KOPT-K1 (cell line): ENCODE data around the gene PLA2G2C.
"Not testable (repeated sequence)": the region's sequence is repeated elsewhere in the genome, so short reads cannot be mapped to it uniquely, and the experiment has no call there.

Experiments used
- H3K27ac ChIP-seq: fragments of 200-600 bp; sonication (generic); 2 replicates; pipeline ENCODE4 v1.5.1; 2016; ENCODE audit warnings: antibody characterized with exemption, mild to moderate bottlenecking, low read depth, low read length; ENCODE audit not compliant: poor library complexity, severe bottlenecking
- H3K36me3 ChIP-seq: fragments of 200-600 bp; sonication (generic); 2 replicates; pipeline ENCODE4 v1.5.1; 2017; ENCODE audit warnings: antibody characterized with exemption, mild to moderate bottlenecking, low read length, moderate library complexity; ENCODE audit not compliant: insufficient read depth
- H3K9me3 ChIP-seq: fragments of 200-600 bp; sonication (generic); 2 replicates; pipeline ENCODE4 v1.5.1; 2017; ENCODE audit warnings: antibody characterized with exemption, low read length, mild to moderate bottlenecking; ENCODE audit not compliant: insufficient read depth, poor library complexity, severe bottlenecking

The PLA2G2C gene

DNA sequence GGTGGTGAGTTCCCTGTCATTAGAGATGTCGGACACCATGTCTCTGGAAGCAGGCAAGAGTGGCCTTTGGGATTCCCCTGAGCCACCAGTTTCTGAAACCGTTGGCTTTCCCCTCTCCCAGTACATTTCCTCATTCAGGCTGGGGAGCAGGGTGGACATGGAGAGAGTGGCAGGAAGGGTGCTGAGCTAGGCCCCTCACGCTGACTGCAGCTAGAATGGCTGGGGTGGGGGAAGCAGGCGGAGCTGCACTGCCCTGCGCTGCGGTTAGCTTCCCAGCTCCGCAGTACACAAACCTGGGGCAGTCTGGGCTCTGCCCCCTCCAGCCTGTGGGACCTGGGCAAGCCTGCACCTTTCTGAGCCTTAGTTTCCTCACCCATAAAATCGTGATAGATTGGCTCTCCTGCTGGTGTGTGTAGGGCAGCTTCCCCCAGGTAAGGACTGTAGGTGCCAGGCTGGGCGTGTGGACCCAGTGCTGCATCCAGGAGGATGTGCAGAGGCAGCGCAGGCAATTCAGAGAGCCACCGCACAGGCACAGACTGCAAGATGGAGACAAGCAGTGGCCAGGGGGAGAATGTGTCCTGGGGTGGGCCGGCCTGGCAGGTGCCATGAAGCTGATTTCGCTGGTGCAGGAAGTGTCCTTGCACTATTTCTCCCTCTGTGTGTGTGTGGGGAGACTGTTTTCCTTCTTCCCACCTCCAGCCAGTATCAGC, 44.2 kb downstream of the PLA2G2C start:
- no peak overlapping the region for H3K27ac ChIP-seq
- no peaks in the 10 kb centered on the region for H3K36me3 ChIP-seq
- H3K9me3 ChIP-seq = no peaks in the 10 kb centered on the region

DNA sequence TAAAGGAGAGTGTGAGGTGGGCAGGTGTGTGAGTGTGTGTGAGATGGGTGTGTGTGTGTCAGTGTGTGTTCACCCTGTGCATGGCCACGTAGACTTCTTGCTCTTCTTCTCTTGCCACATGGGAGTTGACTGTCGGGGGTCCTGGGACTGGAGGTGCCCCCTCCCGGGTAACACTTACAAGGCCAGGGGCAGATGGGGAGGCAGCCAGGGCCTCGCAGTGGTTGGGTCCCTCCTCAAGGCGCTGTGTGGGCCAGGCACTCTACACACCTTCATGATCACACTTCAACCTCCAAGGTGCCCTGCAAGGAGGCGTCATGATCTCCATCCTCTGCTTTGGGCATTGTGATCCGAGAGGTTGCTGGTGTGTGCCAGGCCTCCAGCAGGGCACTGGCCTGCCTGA, 44.9 kb downstream of the PLA2G2C start:
- H3K36me3 ChIP-seq = no peaks in the 10 kb centered on the region
- no peaks in the 10 kb centered on the region for H3K9me3 ChIP-seq
- no peak overlapping the region for H3K27ac ChIP-seq

GRCh38 chr1:20141001-20141400, 45.3 kb downstream of the PLA2G2C start:
- Histone ChIP-seq H3K27ac (no peak overlapping the region), H3K36me3 (no peaks in the 10 kb centered on the region), H3K9me3 (no peaks in the 10 kb centered on the region)

DNA sequence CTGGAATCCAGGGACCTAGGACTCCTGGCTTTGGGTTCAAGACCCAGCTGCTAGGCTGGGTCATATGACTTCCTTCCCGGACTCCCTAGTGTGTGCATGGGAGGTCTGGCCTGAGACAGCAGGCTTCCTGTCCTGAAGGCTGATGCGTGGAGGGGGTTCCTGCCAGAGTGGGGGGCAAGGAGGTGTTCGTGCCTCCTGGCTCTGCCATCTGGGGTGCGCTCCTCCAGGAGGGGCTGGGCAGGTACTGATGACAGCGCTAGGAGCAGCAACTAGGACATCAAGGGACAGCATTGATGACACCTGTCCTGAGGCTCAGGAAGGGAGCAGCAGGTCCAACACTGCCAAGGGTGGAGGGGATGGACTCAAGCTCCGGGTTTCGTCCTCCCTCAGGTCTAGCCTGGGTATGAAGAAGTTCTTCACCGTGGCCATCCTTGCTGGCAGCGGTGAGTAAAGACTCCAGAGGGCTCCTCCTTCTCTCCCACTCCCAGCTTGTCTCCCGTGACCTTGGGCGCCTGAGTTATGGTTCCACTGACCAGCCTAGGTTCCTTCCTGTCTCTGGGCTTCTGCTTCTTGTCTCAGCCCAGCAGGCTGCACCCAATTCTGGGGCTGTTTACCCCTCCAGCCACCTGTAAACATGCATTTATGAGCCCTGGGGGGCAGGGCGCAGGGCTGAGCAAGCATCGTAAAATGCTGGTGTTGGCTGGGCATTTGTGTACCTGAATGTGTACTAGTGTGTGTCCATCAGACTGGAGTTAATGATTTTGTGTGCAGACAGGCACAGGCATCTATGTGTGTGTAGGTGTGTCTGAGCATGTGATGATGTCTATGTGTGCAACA, 46.3 kb downstream of the PLA2G2C start:
- Histone ChIP-seq H3K27ac (no peak overlapping the region), H3K36me3 (no peaks in the 10 kb centered on the region), H3K9me3 (no peaks in the 10 kb centered on the region)

DNA sequence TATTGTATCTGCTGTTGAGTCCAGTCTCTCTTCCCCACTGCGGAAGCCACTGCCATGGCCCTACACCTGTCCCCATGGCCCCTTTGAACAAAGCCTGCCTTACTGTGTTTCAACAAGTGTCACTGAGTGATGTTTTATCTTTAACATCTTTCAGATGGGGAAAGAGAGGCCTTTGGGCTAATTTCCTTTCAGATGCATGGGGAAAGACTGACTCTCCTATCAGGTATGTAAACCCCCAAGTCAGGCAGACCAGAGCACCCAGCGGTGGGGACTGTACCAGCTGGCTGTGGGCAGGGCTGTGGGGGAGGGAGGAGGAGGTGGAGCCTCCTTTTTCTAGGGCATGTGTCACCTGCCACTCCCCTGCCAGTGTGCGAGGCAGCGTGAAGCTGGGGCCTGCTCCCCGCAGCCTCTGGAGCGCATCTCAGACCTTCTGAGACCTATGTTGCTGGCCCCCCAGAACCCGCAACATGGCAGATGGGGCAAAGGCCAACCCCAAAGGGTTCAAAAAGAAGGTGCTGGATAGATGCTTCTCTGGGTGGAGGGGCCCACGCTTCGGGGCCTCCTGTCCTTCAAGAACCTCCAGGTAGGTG, 47.3 kb downstream of the PLA2G2C start, which contains the start of gene PLA2G2F:
PLA2G2F (plus strand) TSS at position 363 of the 590 bp plus-strand sequence; CDS start at position 468, 105 bp downstream.
- Histone ChIP-seq H3K27ac (no peak within 1 kb of the TSS), H3K36me3 (no peaks in the 10 kb centered on the region), H3K9me3 (no peaks in the 10 kb centered on the region)

GRCh38 chr1:20138346-20138745, 48.0 kb downstream of the PLA2G2C start:
- Histone ChIP-seq H3K27ac (no peak overlapping the region), H3K9me3 (no peaks in the 10 kb centered on the region), H3K36me3 (no peaks in the 10 kb centered on the region)

DNA sequence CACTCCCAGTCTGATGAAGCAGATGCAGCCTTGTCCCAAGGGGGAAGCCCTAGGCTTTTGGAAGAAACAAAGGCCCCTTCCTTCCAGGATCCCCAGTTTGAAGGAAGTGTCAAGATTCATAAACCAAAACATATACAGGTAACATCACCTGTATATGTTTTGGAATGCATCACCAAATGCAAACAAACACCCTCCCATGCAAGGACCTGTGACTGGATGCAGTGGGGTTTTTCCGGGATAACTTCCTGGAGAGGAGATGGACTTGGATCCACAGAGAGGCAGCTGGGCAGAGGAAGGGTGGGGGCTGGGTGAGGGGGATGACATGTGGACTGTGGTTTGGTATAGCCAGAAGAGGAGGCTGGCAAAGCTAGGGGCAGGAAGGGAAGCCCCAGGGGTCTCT, 48.7 kb downstream of the PLA2G2C start:
- Histone ChIP-seq H3K27ac (no peak overlapping the region), H3K9me3 (no peaks in the 10 kb centered on the region), H3K36me3 (no peaks in the 10 kb centered on the region)

DNA sequence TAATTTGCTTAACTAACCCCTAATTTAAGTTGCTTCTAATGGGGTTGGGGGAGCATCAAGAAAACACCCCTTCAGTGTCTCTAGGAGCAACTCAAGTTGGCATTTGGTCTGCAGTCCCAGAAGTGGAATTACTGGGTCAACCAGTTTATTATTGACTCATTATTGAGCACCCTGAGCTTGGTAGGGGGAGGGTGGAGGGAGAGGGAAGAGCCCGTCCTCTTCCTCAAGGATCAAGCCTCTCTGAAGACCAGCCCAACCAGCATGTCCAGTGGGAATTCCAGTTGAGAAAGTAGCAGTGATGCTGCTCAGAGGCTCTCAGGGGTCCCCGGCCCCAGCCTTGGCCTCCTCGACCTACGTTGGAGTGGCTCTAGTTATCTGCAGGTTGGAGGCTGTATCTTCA, 49.3 kb downstream of the PLA2G2C start:
- Histone ChIP-seq H3K36me3 (no peaks in the 10 kb centered on the region), H3K9me3 (no peaks in the 10 kb centered on the region), H3K27ac (no peak overlapping the region)

- no peaks in the 10 kb centered on the region for H3K36me3 ChIP-seq
- H3K27ac ChIP-seq = no peak overlapping the region
- no peaks in the 10 kb centered on the region for H3K9me3 ChIP-seq
These were observed 50.1 kb downstream of the PLA2G2C start for GRCh38 chr1:20136249-20136648.

DNA sequence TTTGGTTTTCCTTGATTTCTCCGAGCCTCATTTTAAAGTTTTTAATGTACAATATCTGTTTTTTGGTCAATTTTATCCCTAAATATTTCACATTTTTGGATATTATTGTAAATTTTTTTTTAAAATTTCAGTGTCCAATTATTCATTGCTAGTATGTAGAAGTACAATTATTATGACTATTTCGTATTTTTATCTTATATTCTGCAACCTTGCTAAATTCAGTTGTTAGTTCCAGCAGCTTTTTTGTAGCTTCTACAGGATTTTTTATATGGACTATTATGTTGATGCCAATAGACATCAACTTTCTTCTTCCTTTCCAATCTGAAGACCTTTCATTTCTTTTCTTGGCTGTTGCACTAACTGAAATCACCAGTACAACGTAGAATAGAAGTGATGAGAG, 51.3 kb downstream of the PLA2G2C start:
- no peaks in the 10 kb centered on the region for H3K36me3 ChIP-seq
- H3K27ac ChIP-seq = no peak overlapping the region
- H3K9me3 ChIP-seq = peaks cover under 1% of the 10 kb centered on the region

- H3K9me3 ChIP-seq, H3K27ac ChIP-seq, H3K36me3 ChIP-seq: not testable (repeated sequence)
These were observed 55.8 kb downstream of the PLA2G2C start for GRCh38 chr1:20130518-20130917.

DNA sequence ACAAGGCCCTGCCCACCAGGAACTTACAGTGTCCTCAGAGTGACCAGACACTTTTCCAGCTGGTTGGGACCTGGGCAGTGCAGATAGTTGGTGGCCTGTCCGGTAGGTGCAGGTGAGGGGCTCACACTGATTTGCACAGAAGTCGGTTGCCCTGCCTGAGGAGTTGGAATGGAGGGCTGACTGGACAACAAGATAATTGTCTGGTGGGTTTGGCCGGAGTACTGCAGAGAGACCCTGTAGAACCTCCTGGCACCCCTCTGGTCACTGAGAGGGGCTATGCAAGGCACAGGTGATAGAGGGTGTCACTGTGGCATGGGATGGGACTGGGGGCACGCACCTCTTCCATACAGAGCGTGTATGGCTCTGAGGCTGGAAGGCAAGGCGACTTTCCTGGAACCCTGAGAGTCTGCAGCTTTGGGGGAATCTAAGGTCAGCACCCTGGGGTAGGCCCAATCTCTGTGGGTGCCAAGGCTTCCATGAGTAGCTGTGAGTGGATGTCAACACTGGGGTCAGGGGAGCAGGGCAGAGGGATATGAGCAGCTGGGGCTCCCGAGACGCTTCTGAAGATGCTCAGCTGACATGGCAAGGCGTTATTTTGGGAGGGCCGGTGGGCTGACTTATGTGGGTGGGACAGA, 59.4 kb downstream of the PLA2G2C start:
- H3K36me3 ChIP-seq = no peaks in the 10 kb centered on the region
- H3K9me3 ChIP-seq = peaks cover 10% of the 10 kb centered on the region
- no peak overlapping the region for H3K27ac ChIP-seq

- Histone ChIP-seq H3K27ac (no peak overlapping the region), H3K9me3 (peaks cover 10% of the 10 kb centered on the region), H3K36me3 (no peaks in the 10 kb centered on the region)
These were observed 60.1 kb downstream of the PLA2G2C start for GRCh38 chr1:20126041-20126805.

- H3K36me3 ChIP-seq = no peaks in the 10 kb centered on the region
- no peak overlapping the region for H3K27ac ChIP-seq
- H3K9me3 ChIP-seq = peaks cover 10% of the 10 kb centered on the region
These were observed 61.2 kb downstream of the PLA2G2C start for GRCh38 chr1:20125100-20125499.
